ELR (cell line): Measurements from ENCODE around the gene RBM19.

Experiments
- DNase-seq: peaks from one replicate; pipeline ENCODE4 v3.0.0-alpha.2; 2015; ENCODE audit warnings: low read depth

RBM19 gene

DNA sequence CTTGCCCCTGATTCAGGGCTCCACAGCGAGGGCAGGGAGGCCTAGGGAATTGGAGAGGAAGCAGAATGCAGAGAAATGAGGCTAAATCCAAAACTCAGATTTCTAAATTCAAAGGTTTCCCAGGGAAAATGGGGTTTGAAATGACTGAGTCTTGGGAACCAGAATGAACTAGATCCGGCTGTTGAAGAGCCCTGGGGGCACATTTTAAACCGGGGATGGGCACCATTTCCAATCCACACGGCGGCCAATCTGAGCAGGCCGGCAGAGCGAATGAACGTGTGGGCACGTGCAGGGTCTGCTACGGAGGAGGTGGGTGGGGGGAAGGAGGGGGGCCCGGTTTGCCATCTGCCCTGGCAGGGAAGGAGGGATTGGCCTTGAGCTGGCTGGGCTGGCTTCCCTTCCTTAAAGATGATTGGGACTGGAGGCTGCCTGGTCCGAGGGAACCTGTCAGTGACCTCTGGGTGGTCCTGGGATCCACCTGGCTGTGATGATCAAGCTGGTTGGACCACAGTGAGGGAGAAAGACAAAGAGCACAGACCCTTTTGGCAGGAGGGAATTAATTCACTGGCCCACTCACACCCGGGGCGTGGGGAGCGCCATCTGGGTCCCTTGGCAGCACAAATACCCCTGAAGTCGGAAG lies 161.0 kb downstream of the RBM19 start:
- DNase-seq = no peak

DNA sequence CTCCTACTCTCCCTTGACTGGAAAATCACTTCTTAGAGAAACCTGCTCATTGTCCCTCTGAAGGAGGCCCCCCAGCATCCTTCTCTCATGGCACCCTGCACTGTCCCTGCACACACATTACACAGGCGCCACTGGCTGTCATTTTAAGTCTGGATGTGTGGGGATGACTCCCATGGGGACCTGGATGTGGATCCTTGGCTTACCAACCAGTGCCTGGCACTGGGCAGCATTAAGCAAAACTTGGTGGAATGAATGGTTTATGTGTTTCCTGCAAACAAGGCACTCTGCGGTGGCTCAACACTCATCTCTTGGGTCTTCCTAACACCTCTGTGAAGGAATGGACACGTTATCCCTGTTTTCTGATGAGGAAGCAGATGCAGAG lies 162.4 kb downstream of the RBM19 start:
- no peak for DNase-seq

DNA sequence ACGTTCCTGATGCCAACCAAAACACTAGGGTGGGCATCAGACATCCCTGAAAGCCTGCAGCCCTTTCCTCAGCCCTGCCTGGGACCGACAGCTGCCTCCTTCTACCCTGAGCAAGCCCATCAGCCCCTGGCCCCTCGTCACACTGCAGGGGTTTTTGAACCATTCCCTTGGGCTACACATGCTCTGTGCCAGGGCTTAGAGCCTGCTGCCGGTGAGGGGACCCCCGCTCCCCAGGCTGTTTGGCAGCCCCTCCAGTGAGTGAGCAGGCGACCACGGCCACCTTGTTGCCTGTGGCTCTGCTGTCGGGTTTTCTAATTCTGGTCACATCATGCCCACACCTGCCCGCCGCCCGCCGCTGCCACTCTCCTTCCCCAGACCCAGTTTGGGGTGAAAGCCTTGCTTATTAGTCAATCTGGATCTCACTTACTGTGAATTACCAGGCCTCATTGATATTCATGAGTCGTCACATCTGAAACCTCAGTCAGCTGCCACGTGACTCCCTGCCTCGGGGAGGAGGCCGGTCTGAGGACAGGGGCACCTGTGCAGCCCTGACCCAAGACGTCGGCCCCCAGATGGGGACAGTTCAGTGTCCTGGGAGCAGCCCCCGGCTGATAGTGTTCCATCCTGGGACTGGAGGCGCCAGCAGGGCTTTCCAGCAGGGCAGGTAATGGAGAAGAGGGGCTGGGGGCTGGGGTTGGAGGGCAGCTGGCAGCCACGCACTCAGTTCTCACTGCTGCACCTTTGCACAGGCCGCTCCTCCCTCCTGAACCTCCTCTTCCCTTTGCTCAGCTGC lies 163.0 kb downstream of the RBM19 start:
- no peak for DNase-seq

DNA sequence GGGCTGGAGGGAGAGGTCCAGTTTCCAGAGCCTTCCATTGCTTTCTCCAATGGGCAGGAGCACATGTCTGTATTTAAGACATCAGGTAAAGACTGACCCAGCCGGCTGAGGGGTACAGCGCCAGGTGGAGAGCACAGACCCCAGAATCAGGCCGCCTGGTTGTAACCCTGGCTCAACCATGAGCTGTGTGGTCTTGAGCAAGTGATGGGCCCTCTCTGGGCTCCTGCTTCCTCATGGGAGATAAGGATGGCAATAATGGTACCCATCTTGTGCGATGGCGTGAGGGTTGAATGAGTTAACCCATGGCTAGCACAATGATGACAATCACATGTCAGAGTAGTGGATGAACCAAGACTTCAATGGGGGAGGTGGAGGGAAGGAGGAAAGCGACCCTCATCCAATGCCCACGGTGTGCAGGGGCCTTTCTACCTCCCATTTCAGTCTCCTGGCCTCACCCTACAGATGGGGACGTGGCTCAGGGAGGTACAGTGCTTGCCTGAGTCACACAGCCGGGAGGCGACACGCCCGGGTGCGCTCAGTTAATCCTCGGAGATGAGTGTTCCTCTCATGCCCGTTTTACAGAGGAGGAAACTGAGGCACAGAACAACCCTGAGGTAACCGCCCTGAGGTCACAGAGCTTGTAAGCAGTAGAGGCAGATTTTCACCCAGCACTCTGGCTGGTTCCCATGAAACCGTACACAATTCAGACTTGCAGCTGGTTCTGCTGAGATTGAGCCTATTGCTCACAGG lies 163.9 kb downstream of the RBM19 start:
- no peak for DNase-seq

DNA sequence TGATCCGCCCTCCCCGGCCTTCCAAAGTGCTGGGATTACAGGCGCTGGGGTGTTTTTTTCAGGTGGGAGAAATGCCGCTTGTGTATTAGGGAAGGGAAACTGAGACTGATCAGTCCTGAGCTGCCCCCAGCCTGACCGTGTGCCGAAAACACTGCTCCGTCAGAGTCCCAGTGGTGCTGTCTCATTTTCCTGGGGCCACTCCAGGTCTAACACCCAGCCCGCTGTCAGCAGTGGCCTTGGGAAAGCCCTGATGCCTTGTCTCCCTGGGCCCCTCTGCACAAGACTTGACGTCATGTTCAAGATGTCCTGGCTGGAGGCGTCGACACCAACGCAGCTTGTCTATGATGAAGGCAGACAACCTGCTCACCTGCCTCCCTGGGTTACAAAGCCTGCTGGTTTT lies 165.9 kb downstream of the RBM19 start:
- DNase-seq = no peak

DNA sequence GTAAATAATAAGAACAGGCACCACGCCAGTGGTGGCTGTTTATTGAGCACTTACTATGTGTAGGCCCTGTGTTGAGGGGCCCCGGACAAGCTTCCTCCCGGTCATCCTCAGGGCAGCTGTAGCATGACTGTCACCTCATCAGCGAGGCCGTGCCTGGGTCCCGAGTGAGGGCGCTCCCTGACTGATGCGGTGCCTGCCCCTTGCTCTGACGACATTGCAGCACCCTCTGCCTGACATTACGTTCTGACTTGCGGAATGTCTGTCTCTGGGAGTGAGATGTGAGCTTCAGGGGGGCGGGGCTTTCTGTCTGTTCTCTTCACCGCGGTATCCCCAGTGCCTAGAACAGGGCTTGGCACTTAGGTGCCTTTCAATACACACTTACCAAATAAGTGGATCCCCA lies 167.6 kb downstream of the RBM19 start:
- no peak for DNase-seq

DNA sequence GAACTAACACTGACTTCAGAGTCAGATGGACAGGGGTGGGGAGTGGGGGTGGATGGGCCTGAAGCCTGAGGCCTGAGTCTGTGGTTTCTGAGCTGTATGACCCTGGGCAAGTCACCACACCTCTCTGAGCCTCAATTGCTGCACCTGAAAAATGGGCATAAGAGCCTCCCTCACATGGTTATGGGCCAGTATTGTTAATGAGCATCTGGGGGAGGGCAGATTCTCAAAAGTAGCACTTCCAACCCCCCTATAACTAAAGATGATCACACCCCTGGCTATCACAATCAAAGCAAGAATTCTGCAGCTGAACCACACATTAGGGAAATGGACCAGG lies 168.6 kb downstream of the RBM19 start:
- DNase-seq = no peak

DNA sequence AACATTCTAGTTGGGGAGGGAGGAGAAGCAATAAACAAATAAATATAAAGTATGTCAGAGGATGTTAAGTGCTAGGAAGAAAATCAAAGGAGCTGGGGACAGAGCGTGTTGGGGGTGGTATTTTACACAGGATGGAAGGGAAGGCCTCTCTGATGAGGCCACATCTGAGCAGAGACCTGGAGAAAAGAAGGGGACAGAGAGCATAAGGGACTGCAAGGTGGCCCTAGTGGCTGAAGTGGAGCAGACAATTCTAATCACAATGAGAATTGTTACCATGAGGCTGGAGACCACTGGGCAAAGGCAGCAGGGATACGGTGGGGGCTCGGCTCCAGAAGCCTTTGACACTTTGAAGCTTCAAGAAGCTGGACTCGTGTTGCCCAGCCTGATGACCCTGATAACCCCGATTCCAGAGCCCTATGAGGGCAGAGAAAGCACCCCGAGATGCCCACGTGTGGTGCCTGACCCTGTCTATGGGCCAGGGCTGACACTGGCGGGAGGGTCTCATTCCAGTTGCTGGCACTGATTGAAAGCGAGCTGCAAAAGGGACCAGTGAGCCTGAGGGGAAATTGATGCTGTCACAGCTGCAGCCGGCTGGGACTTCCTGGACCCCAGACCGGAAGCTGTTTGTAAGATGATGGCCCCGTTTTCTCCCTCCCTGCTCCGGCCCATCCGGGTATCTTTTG lies 169.1 kb downstream of the RBM19 start:
- no peak for DNase-seq

DNA sequence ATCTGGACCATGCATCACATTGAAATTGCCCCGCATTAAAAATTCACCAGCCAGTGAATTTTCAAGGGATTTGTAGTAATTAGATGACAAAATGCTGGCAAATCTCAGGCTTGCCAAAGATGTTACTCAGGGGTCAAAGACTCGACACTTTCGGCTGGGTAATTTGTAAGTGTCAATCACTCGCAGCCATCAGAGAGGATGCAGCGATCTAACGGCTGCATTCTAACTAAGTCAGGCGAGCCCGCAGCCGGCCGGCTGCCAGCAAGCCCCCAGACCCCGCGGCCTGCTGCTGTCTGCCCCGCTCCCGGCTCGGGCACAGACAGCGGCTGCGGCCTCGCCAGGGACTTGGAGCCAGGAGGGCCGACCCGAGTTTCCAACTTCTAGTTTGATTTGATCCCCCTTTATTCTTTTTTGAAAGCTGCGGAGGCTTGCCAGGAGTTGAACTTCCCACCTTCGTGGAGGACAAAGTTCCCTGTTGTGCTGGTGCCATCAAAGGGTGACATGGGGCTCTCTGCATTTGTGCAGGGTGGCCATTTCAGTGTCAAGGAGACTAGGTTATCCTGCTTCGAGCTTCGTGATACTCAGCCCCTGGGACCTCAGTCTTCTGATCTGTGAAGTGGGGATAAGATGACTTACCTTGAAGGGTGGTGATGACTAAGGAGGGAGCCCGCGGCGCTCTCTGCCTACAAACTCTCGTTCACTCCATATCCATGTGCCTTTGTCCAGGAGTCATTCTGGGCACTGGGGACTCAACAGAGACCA lies 169.9 kb downstream of the RBM19 start:
- DNase-seq = no peak

DNA sequence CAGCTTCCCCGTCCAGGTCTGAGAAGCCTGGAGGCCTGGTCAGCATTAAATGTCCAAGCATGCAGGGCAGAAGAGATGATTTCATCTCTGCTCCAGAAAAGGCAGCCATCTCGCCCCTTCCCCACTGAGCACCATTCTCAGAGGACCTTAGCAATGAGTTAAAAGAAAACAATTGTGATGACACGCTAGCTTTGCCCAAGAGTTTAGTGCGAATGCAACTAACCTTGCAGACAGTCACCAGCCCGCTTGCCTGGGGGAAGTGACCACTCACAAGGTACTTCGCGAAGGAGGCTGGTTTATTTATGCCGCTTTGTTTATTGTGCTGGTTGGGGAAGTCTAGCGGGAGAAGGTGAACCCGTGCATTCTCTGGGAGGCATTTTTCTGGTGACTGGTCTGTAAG lies 170.7 kb downstream of the RBM19 start:
- no peak for DNase-seq

DNA sequence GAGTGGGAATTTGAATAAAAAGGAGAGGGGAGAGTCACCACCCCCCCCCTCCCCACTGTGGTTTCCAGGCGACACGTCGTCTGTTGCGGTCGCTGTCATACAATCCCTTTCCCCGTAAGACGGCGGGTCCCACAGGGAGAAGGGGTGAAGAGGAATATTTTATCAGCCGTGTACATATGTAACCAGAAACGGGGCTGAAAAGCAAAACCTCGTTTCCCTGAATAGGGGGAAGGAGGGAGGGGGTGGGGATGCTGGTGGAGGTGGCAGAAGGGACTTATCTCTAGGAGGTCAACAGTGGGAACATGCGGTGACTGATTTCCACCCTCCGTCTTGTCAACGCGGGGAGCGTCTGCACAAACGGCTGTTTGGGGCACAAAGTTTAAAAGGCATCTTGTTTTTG lies 171.4 kb downstream of the RBM19 start:
- DNase-seq = no peak

DNA sequence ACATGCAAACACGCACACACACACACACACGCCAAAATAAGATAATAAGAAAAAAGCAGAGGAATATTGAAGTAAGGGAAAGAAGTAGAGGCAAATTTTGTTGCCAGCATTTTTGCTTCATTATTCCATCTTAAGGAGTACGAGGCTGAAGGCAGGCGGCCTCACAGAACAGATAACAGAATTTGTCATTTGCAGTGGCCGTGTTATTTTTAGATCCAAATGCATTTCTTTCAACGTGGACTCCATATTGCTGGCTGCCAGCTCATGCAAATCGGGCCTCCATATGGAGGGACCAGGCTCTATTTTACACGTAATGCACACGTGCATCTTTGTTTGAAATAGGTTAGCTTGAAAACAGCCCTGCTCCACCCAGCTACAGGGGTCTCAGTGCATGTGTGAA lies 172.9 kb downstream of the RBM19 start:
- no peak for DNase-seq

DNA sequence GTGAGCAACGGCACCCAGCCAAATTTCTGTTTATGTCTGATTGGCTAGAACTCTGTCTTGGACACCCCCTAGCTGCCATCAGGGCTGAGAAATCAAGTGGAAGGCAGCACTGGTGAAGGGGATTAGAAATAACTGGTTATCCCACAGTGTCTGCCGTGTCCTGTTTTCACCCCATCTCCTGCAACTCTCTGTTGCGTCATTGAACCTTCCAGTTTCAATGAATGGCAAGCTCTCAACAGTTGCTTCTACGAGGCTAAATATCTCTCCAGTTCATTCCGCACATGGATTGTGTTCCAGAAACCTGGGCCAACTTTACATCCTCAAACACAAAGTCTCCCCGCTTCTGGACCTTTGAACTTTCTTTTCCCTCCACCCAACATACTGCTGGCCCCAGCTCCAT lies 173.7 kb downstream of the RBM19 start:
- no peak for DNase-seq

DNA sequence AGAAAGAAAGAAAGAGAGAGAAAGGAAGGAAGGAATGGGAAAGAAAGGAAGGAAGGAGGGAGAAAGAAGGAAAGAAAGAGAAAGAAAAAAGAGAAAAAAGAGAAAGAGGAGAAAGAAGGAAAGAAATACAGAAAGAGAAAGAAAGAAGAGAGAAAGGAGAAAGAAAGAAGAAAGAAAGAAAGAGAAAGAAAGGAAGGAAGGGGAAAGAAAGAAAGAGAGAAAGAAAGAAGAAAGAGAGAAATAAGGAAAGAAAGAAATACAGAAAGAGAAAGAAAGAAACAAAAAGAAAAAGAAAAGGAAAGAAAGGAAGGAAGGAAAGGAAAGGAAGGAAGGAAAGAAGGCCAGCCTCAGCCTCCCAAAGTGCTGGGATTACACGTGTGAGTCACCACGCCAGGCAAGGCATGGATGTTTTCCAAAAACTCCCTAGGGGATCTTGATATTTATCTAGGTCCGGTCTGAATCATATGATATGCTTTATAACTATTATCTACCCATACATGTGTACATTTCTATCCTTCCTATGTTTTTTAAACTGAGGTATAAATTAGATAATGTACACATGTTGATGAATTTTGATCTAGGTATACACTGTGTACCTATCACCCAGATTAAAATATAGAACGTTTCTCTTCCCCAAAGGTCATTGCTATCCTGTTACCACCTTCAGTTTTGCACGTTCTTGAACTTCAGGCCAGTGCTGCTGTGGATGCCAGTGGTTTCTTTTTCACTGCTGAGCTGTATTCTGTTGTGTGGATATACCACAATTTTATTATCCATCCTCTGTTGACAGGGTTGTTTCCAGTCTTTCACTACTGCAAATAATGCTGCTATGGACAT lies 177.9 kb downstream of the RBM19 start:
- peak; percentile 70 for DNase-seq

DNA sequence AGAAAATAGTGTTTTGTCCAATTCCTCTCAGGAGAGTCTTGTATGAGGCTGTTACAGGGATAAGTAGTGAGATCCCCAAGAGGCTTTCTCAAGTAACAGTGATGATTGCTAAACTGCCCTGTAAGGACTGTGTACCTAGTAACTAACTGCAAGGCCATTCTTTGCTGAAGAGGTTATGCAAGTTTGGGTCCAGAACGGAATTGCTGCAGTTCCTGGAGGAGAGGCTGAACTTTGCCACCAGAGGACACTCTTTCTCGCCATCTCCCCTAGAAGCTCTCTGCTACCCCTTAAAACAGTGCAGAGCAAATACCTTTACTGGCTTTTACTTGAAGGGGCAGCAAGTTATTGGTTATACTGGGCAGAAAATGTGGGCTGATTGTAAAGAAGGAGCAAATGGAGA lies 180.0 kb downstream of the RBM19 start:
- DNase-seq = no peak

DNA sequence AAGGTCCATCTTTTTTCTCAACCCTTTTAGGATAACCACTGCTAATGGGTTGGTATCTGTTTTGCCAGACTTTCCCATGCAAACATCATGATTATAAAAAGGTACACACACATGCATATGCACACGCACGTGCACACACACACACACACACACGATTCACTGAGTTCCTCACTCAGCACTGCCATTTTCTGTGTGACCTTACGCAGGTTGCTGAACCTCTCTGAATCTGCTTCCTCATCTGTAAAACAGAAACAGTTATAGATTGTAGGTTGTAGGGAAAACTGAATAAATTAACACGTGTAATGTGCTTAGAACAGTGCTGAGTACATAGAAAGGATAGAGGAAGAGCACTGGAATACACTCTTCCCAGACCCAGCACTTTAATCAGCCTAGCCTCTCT lies 182.3 kb downstream of the RBM19 start:
- no peak for DNase-seq

DNA sequence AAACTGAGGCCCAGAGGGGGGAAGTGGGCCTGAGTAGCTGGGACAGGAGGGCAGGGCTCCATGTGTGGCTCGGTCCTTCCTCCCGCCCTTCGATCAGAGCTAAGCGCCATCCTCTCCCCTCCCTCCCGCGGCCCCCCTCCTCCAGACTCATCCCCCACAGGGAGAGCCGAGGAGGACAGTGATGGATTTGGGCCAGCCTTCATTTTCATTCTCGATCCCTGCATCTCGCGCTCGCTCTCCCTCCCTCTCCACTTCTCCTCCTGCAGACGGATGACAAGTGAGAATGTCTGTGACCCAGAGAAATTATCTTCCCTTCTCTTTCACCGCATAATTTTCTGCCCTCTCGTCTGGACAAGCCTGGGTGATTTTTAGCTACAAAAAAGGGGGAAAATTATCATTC lies 183.3 kb downstream of the RBM19 start:
- no peak for DNase-seq

DNA sequence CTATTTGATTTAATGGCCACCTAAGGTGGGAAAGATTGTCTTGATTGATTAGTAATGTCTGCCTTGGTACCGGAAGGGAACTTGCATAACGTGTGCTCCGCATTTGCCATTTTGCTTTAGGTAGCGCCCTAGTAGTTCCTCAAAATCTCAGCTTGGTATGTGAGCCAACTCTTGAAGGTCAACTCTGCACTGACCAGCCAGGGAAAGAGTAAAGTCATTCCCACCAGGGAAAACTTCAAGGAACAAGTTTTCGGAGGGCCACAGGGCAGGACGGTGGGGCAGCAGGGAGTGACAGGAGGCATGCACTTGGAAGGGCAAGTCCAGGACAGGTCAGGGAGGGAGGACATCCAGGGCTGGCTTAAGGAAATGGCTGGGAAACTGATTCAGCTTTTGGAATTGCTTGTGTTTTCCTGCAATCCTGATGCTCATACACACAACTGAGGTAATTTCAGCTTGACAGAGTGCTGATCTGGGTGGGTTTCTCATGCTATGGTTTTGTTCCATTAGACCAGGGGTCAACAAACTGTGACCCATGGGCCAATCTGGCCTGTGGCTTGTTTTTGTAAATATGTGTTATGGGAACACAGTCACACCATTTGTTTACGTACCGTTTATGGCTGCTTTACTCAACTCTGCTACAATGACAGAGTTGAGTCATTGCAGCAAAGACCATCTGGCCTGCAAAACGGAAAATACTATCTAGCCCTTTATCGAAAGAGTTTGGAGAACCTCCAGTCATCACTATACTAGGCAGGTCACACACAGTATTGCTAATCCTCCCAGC lies 184.5 kb downstream of the RBM19 start:
- DNase-seq = peak; percentile 60

DNA sequence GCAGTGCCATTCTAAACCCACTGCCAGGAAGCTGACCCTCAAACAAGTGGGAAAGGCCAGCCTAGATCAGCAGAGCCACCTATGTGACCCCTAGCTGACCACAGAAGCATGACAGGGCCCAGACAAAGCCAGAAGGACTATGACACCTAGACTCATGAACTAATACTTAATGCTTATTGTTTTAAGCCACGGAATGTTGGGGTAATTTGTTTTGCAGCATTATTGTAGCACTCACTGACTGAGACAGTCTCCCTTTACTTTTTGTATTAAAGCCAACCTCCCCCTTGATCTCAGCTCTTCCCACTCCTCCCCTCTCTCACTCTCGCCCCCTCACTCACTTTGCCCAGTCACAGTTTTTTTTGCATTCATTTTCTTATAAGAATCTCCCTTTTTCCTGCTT lies 186.4 kb downstream of the RBM19 start:
- DNase-seq = no peak

DNA sequence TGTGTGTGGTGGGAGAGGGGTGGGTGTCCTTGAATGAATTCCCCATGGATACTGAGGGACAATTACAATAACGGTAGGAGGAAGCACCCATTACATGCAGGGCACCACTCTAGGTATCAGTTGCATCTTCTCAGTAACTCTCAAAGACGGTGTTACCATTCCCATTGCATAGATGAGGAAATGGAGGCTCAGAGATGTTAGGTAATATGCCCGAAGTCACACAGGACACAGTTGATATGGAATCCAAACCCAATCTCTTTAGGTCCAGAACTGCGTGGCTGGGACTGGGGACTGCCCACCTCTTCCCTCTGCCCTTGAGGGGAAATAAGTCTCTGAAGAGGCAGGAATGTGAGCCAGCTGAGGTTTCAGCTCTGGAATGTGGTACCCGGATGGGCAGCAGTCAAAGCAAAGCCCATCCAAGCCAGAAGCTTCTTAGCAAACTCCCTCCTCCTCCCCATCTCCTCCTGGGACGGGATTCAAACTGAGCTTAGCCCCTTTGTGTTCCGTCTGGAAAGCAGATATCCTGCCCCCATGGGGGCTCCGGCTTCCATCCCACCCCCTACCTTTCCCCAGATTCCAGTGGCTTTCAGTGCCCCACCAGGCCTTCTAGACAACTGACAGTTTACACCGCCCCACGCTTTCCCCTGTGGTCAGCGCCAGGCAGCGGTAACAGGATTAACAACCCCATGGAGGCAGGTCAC lies 187.5 kb downstream of the RBM19 start:
- DNase-seq = no peak
